SU-DHL-6 (cell line): ENCODE data around the gene CYP2A6.
A peak's percentile ranks its signal among the peaks of the same experiment; 100 is the strongest.

Experiments used
- H2AFZ ChIP-seq: fragments of 200-600 bp; sonication (generic); 2 replicates; pipeline ENCODE4 v1.6.1; 2014; ENCODE audit warnings: low read depth, mild to moderate bottlenecking, moderate library complexity, mixed read lengths, antibody characterized with exemption, low read length; ENCODE audit not compliant: severe bottlenecking
- H3F3A ChIP-seq: fragments of 200-600 bp; shearing (Covaris generic); 2 replicates; pipeline ENCODE4 v1.6.0; 2016; ENCODE audit warnings: antibody characterized with exemption, mild to moderate bottlenecking; ENCODE audit not compliant: insufficient read depth
- H3K27ac ChIP-seq: fragments of 200-600 bp; sonication (generic); 2 replicates; pipeline ENCODE4 v1.5.1; 2016; ENCODE audit warnings: low read depth, mild to moderate bottlenecking, low read length, moderate library complexity, mixed read lengths
- H3K27me3 ChIP-seq: fragments of 200-600 bp; sonication (generic), shearing (Covaris generic); 2 replicates; pipeline ENCODE4 v1.6.0; 2014; ENCODE audit warnings: mild to moderate bottlenecking, low read length
- H3K36me3 ChIP-seq: fragments of 200-600 bp; sonication (generic); 2 replicates; pipeline ENCODE4 v1.6.1; 2014; ENCODE audit warnings: mild to moderate bottlenecking, low read length, mixed read lengths
- H3K4me2 ChIP-seq: fragments of 300-600, 200-600 bp; shearing (Covaris generic), sonication (generic); 2 replicates; pipeline ENCODE4 v1.6.0; 2014; ENCODE audit warnings: low read length, low read depth, mild to moderate bottlenecking; ENCODE audit not compliant: poor library complexity, severe bottlenecking
- H3K4me3 ChIP-seq: fragments of 200-600 bp; sonication (generic); 2 replicates; pipeline ENCODE4 v1.5.1; 2014; ENCODE audit warnings: antibody characterized with exemption, low read length, mild to moderate bottlenecking, mixed read lengths; ENCODE audit not compliant: insufficient read depth, poor library complexity, severe bottlenecking
- H3K79me2 ChIP-seq: fragments of 200-600 bp; sonication (generic); 2 replicates; pipeline ENCODE4 v1.6.1; 2014; ENCODE audit warnings: mild to moderate bottlenecking, low read length, moderate library complexity; ENCODE audit not compliant: insufficient read depth
- H3K9ac ChIP-seq: fragments of 200-600 bp; sonication (generic); 2 replicates; pipeline ENCODE4 v1.7.0; 2014; ENCODE audit warnings: mild to moderate bottlenecking, low read length
- H3K9me2 ChIP-seq: fragments of 200-600 bp; sonication (generic); replicated peaks from 2 replicates; pipeline ENCODE4 v1.6.1; 2014; ENCODE audit warnings: low read length; ENCODE audit not compliant: insufficient read depth
- H3K9me3 ChIP-seq: fragments of 200-600 bp; sonication (generic); 2 replicates; pipeline ENCODE4 v1.6.1; 2014; ENCODE audit warnings: low read length, mixed read lengths; ENCODE audit not compliant: insufficient read depth
- H4K20me1 ChIP-seq: fragments of 200-600 bp; sonication (generic); 2 replicates; pipeline ENCODE4 v1.6.1; 2014; ENCODE audit warnings: low read depth, mild to moderate bottlenecking, antibody characterized with exemption, low read length, moderate library complexity, mixed read lengths
- CTCF ChIP-seq: fragments of 200-600 bp; sonication (generic); IDR thresholded peaks from one replicate; pipeline ENCODE4 v1.5.1; 2017; ENCODE audit warnings: antibody characterized with exemption, mild to moderate bottlenecking, low read length, moderate library complexity; ENCODE audit not compliant: insufficient read depth, poor library complexity, severe bottlenecking
- EZH2phosphoT487 ChIP-seq: fragments of 200-600 bp; sonication (generic), shearing (Covaris generic); conservative IDR thresholded peaks from 2 replicates; pipeline ENCODE4 v1.6.1; 2018; ENCODE audit warnings: mild to moderate bottlenecking, antibody characterized with exemption, low read length, moderate library complexity, mixed read lengths

CYP2A6 gene

GRCh38 chr19:40800997-40801377, 49.3 kb downstream of the CYP2A6 start:
- H3K79me2 ChIP-seq = peaks cover 58% of the 10 kb centered on the region
- no peak overlapping the region for H3K27ac ChIP-seq
- no peaks in the 10 kb centered on the region for H3K36me3 ChIP-seq

GRCh38 chr19:40800339-40800996, 49.8 kb downstream of the CYP2A6 start:
- Histone ChIP-seq H4K20me1 (no peaks in the 10 kb centered on the region), H2AFZ (no peak overlapping the region), H3K36me3 (no peaks in the 10 kb centered on the region), H3K27ac (peak overlapping the region; percentile 73), H3K9me2 (no peaks in the 10 kb centered on the region), H3F3A (peaks cover 15% of the 10 kb centered on the region), H3K79me2 (peaks cover 56% of the 10 kb centered on the region), H3K4me2 (peak overlapping the region; percentile 83), H3K9ac (peak overlapping the region; percentile 95), H3K4me3 (peak overlapping the region; percentile 93), H3K27me3 (no peaks in the 10 kb centered on the region), H3K9me3 (no peaks in the 10 kb centered on the region)
- TF ChIP-seq CTCF (no peak), EZH2phosphoT487 (no peak)

More at GRCh38 chr19:40800997-40801377, 49.3 kb downstream of the CYP2A6 start:
- TF ChIP-seq EZH2phosphoT487 = no peak
- no peak for TF ChIP-seq CTCF
- no peaks in the 10 kb centered on the region for H3K27me3 ChIP-seq
- H3K4me2 ChIP-seq = peak overlapping the region; percentile 83
- no peaks in the 10 kb centered on the region for H3K9me3 ChIP-seq
- H4K20me1 ChIP-seq = no peaks in the 10 kb centered on the region
- H2AFZ ChIP-seq = no peak overlapping the region
- H3K4me3 ChIP-seq = peak overlapping the region; percentile 29
- H3K9ac ChIP-seq = peak overlapping the region; percentile 95
- H3F3A ChIP-seq = peaks cover 15% of the 10 kb centered on the region
- H3K9me2 ChIP-seq = no peaks in the 10 kb centered on the region

GRCh38 chr19:40799558-40800338, 50.5 kb downstream of the CYP2A6 start:
- Histone ChIP-seq H2AFZ (no peak overlapping the region), H3K27ac (peak overlapping the region; percentile 73), H3K4me2 (peak overlapping the region; percentile 83), H3K27me3 (no peaks in the 10 kb centered on the region), H3F3A (peaks cover 15% of the 10 kb centered on the region), H3K4me3 (peak overlapping the region; percentile 93), H3K36me3 (no peaks in the 10 kb centered on the region), H3K9ac (peak overlapping the region; percentile 95), H3K9me3 (no peaks in the 10 kb centered on the region), H3K9me2 (no peaks in the 10 kb centered on the region), H3K79me2 (peaks cover 52% of the 10 kb centered on the region), H4K20me1 (no peaks in the 10 kb centered on the region)
- no peak for TF ChIP-seq CTCF
- TF ChIP-seq EZH2phosphoT487 = no peak
